Endothelial cell (in vitro differentiated cells): Measurements from ENCODE around the gene ADAMTS18. TPM values are rescaled to one million over a fixed set of nuclear protein-coding genes. Genes with fewer than 3 reads are reported as not detected.

Experiments
- DNase-seq: peaks from one replicate; pipeline ENCODE4 v3.0.0; 2021; ENCODE audit warnings: low spot score
- H3K27ac Mint-ChIP-seq: one replicate; pipeline ENCODE4 v1.8.0; 2021; ENCODE audit warnings: mixed read lengths, inconsistent platforms; ENCODE audit not compliant: unreplicated experiment
- H3K27me3 Mint-ChIP-seq: one replicate; pipeline ENCODE4 v1.8.0; 2021; ENCODE audit warnings: mild to moderate bottlenecking, moderate library complexity, mixed read lengths, inconsistent platforms; ENCODE audit not compliant: unreplicated experiment
- H3K36me3 Mint-ChIP-seq: one replicate; pipeline ENCODE4 v1.8.0; 2021; ENCODE audit warnings: mild to moderate bottlenecking, low read depth, mixed read lengths, inconsistent platforms; ENCODE audit not compliant: unreplicated experiment
- H3K4me1 Mint-ChIP-seq: one replicate; pipeline ENCODE4 v1.8.0; 2021; ENCODE audit warnings: mild to moderate bottlenecking, mixed read lengths, inconsistent platforms; ENCODE audit not compliant: unreplicated experiment
- H3K4me3 Mint-ChIP-seq: one replicate; pipeline ENCODE4 v1.8.0; 2021; ENCODE audit warnings: mild to moderate bottlenecking, mixed read lengths, inconsistent platforms; ENCODE audit not compliant: unreplicated experiment
- H3K9me3 Mint-ChIP-seq: one replicate; pipeline ENCODE4 v1.8.0; 2021; ENCODE audit warnings: mixed read lengths, inconsistent platforms; ENCODE audit not compliant: unreplicated experiment
- total RNA-seq: library from RNA; stranded (reverse); fragmentation: NEBNext Ultra II Directional; extraction: Animal tissue kit (Norgen Biotek cat#: 25700); gene quantifications from one replicate; pipeline ENCODE4 v1.2.1, GENCODE V29; 2021; ENCODE audit not compliant: unreplicated experiment
- TF ChIP-seq, protein P1 (sequence below): fragments of 200-600 bp; sonication (generic); IDR thresholded peaks from one replicate; pipeline ENCODE4 v1.5.0; 2021; ENCODE audit warnings: antibody characterized with exemption; ENCODE audit not compliant: unreplicated experiment

The ADAMTS18 gene
- total RNA-seq, 1 donor from 2014 or later, result 0.69 TPM

DNA sequence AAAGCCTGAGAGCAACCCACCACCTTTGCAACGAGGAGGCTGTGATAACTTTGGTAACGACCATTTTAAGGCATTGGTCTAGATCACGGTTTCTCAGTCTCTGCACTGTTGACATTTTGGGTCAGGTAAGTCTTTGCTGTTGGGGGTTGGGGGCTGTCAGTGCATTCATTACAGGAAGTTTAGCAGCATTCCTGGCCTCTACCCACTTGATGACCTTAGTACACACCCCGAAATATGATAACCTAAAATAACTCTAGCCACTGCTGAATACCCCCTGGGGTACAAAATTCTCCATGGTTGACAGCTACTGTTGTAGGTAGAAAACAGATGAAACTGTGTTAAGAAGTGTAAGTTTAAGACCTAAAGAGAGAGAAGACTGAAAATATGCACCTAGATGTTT lies 36.3 kb downstream of the ADAMTS18 start:
- H3K9me3 Mint-ChIP-seq, result no peaks in the 10 kb centered on the region
- no peaks in the 10 kb centered on the region for H3K36me3 Mint-ChIP-seq
- H3K27me3 Mint-ChIP-seq, result no peaks in the 10 kb centered on the region
- H3K27ac Mint-ChIP-seq, result no peak overlapping the region
- peaks cover 2% of the 10 kb centered on the region for H3K4me1 Mint-ChIP-seq
- no peak overlapping the region for H3K4me3 Mint-ChIP-seq
- no peak for DNase-seq
- TF ChIP-seq, protein P1, sequence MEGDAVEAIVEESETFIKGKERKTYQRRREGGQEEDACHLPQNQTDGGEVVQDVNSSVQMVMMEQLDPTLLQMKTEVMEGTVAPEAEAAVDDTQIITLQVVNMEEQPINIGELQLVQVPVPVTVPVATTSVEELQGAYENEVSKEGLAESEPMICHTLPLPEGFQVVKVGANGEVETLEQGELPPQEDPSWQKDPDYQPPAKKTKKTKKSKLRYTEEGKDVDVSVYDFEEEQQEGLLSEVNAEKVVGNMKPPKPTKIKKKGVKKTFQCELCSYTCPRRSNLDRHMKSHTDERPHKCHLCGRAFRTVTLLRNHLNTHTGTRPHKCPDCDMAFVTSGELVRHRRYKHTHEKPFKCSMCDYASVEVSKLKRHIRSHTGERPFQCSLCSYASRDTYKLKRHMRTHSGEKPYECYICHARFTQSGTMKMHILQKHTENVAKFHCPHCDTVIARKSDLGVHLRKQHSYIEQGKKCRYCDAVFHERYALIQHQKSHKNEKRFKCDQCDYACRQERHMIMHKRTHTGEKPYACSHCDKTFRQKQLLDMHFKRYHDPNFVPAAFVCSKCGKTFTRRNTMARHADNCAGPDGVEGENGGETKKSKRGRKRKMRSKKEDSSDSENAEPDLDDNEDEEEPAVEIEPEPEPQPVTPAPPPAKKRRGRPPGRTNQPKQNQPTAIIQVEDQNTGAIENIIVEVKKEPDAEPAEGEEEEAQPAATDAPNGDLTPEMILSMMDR, result no peak

- no peak overlapping the region for H3K27ac Mint-ChIP-seq
- H3K4me3 Mint-ChIP-seq, result no peak overlapping the region
- peaks cover 2% of the 10 kb centered on the region for H3K4me1 Mint-ChIP-seq
- no peaks in the 10 kb centered on the region for H3K27me3 Mint-ChIP-seq
- H3K9me3 Mint-ChIP-seq, result no peaks in the 10 kb centered on the region
- H3K36me3 Mint-ChIP-seq, result no peaks in the 10 kb centered on the region
- TF ChIP-seq, protein P1, result no peak
- DNase-seq, result no peak
Measured at GRCh38 chr16:77396461-77396860, 38.4 kb downstream of the ADAMTS18 start.

DNA sequence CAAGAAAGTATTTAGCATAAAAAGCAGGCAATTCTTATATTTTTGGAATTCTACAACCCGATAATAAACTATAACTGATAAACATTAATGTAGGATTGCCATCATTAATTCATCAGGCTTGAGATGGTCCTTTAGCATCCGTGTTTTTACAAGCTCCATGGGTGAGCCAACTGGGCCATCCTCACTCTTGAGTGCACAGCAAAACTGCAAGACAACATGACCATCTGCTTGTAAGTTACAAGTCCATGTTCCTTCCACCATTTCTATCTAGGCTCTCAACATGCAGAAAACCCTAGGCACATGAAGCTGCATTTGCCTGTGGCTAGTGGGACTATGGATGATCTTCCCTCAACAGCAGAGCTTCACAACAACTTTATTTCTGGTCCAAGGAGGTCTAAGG lies 40.1 kb downstream of the ADAMTS18 start:
- TF ChIP-seq, protein P1, result no peak

DNA sequence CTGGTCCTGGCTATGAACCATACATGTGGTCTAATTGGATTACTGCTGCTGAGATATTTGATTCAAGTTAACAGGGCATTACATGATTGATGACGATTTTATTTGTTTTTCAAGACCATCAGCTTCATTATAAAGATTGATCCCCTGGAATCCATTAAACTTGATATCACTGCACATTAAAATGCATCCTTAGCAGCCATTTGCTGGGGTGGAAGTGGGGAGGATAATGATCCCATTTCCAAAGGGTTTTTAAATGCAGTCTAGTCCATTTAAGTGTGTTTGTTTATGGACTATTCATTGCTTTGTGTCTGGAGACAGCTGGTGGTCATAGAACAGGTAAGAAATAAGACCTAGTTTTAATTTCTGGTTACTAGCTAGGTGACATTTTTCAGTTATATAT lies 40.9 kb downstream of the ADAMTS18 start:
- Mint-ChIP-seq H3K9me3 (no peaks in the 10 kb centered on the region), H3K27ac (no peak overlapping the region), H3K27me3 (no peaks in the 10 kb centered on the region), H3K4me3 (no peak overlapping the region), H3K36me3 (no peaks in the 10 kb centered on the region), H3K4me1 (peaks cover 2% of the 10 kb centered on the region)
- TF ChIP-seq, protein P1, result no peak
- no peak for DNase-seq

More for the DNA sequence above, 40.1 kb downstream of the ADAMTS18 start:
- H3K4me1 Mint-ChIP-seq, result peaks cover 2% of the 10 kb centered on the region
- H3K4me3 Mint-ChIP-seq, result no peak overlapping the region
- no peaks in the 10 kb centered on the region for H3K9me3 Mint-ChIP-seq
- H3K36me3 Mint-ChIP-seq, result no peaks in the 10 kb centered on the region
- DNase-seq, result no peak
- no peak overlapping the region for H3K27ac Mint-ChIP-seq
- H3K27me3 Mint-ChIP-seq, result no peaks in the 10 kb centered on the region

DNA sequence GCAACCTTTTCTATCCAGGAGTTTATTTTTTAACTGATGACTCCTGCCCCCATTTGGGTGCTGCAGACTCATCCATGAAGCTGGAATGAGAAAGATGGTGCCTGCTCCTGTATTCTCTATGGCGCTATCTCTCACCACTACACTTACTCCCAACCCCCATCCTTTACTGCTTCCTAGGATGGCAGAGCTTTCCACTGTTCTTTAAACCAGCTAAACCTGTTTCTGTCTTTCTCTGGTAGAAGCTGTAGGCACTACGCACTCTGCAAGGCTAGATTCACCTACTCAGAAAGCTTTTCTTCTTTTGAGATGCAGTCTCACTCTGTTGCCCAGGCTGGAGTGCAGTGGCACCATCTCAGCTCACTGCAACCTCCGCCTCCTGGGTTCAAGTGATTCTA lies 47.0 kb downstream of the ADAMTS18 start:
- H3K4me1 Mint-ChIP-seq, result no peaks in the 10 kb centered on the region
- DNase-seq, result no peak
- no peaks in the 10 kb centered on the region for H3K27me3 Mint-ChIP-seq
- no peaks in the 10 kb centered on the region for H3K9me3 Mint-ChIP-seq
- no peaks in the 10 kb centered on the region for H3K36me3 Mint-ChIP-seq
- no peak overlapping the region for H3K27ac Mint-ChIP-seq
- TF ChIP-seq, protein P1, result no peak
- no peak overlapping the region for H3K4me3 Mint-ChIP-seq
